HAP-1 (cell line): ENCODE measurements around the gene STXBP2.

Experiments
- DNase-seq, 2 experiments: peaks; one replicate each; pipeline ENCODE4 v3.0.0-alpha.2; 2016 to 2020; ENCODE audit warnings: low spot score in 2 of 2
- H3K27me3 ChIP-seq: fragments of 250-450 bp; sonication (Bioruptor Pico); 2 replicates; pipeline ENCODE4 v1.5.1; 2020; ENCODE audit warnings: low read depth, mild to moderate bottlenecking, moderate library complexity
- H3K36me3 ChIP-seq: fragments of 250-450 bp; sonication (Bioruptor Pico); replicated peaks from 2 replicates; pipeline ENCODE4 v1.5.1; 2020; ENCODE audit warnings: mild to moderate bottlenecking
- H3K4me1 ChIP-seq: fragments of 250-450 bp; sonication (Bioruptor Pico); 2 replicates; pipeline ENCODE4 v1.5.1; 2020; ENCODE audit warnings: mild to moderate bottlenecking
- H3K4me3 ChIP-seq: fragments of 250-450 bp; sonication (Bioruptor Pico); 2 replicates; pipeline ENCODE4 v1.5.1; 2020; ENCODE audit warnings: mild to moderate bottlenecking, moderate library complexity
- H3K9me3 ChIP-seq: fragments of 250-450 bp; sonication (Bioruptor Pico); 2 replicates; pipeline ENCODE4 v1.5.1; 2020; ENCODE audit warnings: mild to moderate bottlenecking, moderate library complexity
- in situ Hi-C: fragments of 300-500 bp; cut with MboI; formaldehyde crosslinking; loops from 3 replicates; pipeline ENCODE4 v1.14.3; 2020; ENCODE audit warnings: low sequenced_read_pairs, inconsistent platforms, mixed read lengths

The STXBP2 gene

GRCh38 chr19:7636691-7637373 lies at the start of gene STXBP2:
STXBP2 (plus strand) TSS chr19:7637110; CDS start chr19:7637150, 40 bp downstream.
- Histone ChIP-seq H3K4me3 (peak within 1 kb of the TSS; percentile 31), H3K9me3 (no peaks in the 10 kb centered on the region), H3K27me3 (no peaks in the 10 kb centered on the region), H3K36me3 (no peaks in the 10 kb centered on the region), H3K4me1 (no peaks in the 10 kb centered on the region)
- in situ Hi-C loops = no loop called here
- peak in 1 of 2 experiments; percentile 70 for DNase-seq

- in situ Hi-C loops = no loop called here
- Histone ChIP-seq H3K9me3 (no peaks in the 10 kb centered on the region), H3K27me3 (0 out of 2 replicates have a peak, but pooled peaks cover 2% of the 10 kb centered on the region), H3K4me3 (no peak overlapping the region), H3K4me1 (no peaks in the 10 kb centered on the region), H3K36me3 (no peaks in the 10 kb centered on the region)
- DNase-seq = no peak
Observed at GRCh38 chr19:7589822-7590221, 47.1 kb upstream of the STXBP2 start.

GRCh38 chr19:7590256-7590655 lies 46.7 kb upstream of the STXBP2 start:
- Histone ChIP-seq H3K27me3 (0 out of 2 replicates have a peak, but pooled peaks cover 2% of the 10 kb centered on the region), H3K36me3 (no peaks in the 10 kb centered on the region), H3K9me3 (no peaks in the 10 kb centered on the region), H3K4me1 (no peaks in the 10 kb centered on the region), H3K4me3 (no peak overlapping the region)
- in situ Hi-C loops = no loop called here
- DNase-seq = no peak

GRCh38 chr19:7595466-7596133 lies 41.3 kb upstream of the STXBP2 start, which contains the start of gene CAMSAP3:
CAMSAP3 (plus strand) TSS chr19:7595863; CDS start chr19:7596003, 140 bp downstream.
- H3K27me3 ChIP-seq = no peaks in the 10 kb centered on the region
- DNase-seq = peak; percentile 68 to 91
- peak within 1 kb of the TSS; percentile 44 for H3K4me3 ChIP-seq
- in situ Hi-C loops = no loop called here
- H3K9me3 ChIP-seq = no peaks in the 10 kb centered on the region
- no peaks in the 10 kb centered on the region; the same call in 1 of the 2 replicates for H3K4me1 ChIP-seq
- no peaks in the 10 kb centered on the region for H3K36me3 ChIP-seq

- peak overlapping the region; percentile 44 for H3K4me3 ChIP-seq
- in situ Hi-C loops = no loop called here
- H3K36me3 ChIP-seq = no peaks in the 10 kb centered on the region
- no peak for DNase-seq
- no peaks in the 10 kb centered on the region; the same call in 1 of the 2 replicates for H3K4me1 ChIP-seq
- no peaks in the 10 kb centered on the region for H3K27me3 ChIP-seq
- H3K9me3 ChIP-seq = no peaks in the 10 kb centered on the region
Observed at GRCh38 chr19:7596211-7596937, 40.5 kb upstream of the STXBP2 start.

GRCh38 chr19:7597689-7598088 lies 39.2 kb upstream of the STXBP2 start:
- H3K27me3 ChIP-seq = no peaks in the 10 kb centered on the region
- no peak overlapping the region for H3K4me3 ChIP-seq
- no peak for DNase-seq
- H3K9me3 ChIP-seq = no peaks in the 10 kb centered on the region
- in situ Hi-C loops = no loop called here
- no peaks in the 10 kb centered on the region; the same call in 1 of the 2 replicates for H3K4me1 ChIP-seq
- no peaks in the 10 kb centered on the region for H3K36me3 ChIP-seq

- DNase-seq = no peak
- in situ Hi-C loops = no loop called here
Observed at GRCh38 chr19:7598180-7598579, 38.7 kb upstream of the STXBP2 start.

GRCh38 chr19:7600721-7601120 lies 36.2 kb upstream of the STXBP2 start:
- no peak overlapping the region for H3K4me3 ChIP-seq
- H3K4me1 ChIP-seq = no peaks in the 10 kb centered on the region; the same call in 1 of the 2 replicates
- no peak for DNase-seq
- H3K9me3 ChIP-seq = no peaks in the 10 kb centered on the region
- no peaks in the 10 kb centered on the region for H3K36me3 ChIP-seq
- H3K27me3 ChIP-seq = no peaks in the 10 kb centered on the region
- in situ Hi-C loops = no loop called here

More at GRCh38 chr19:7598180-7598579, 38.7 kb upstream of the STXBP2 start:
- no peaks in the 10 kb centered on the region; the same call in 1 of the 2 replicates for H3K4me1 ChIP-seq
- H3K9me3 ChIP-seq = no peaks in the 10 kb centered on the region
- no peaks in the 10 kb centered on the region for H3K36me3 ChIP-seq
- no peak overlapping the region for H3K4me3 ChIP-seq
- H3K27me3 ChIP-seq = no peaks in the 10 kb centered on the region

GRCh38 chr19:7602240-7602934 lies 34.5 kb upstream of the STXBP2 start:
- DNase-seq = no peak
- Histone ChIP-seq H3K4me3 (no peak overlapping the region), H3K27me3 (no peaks in the 10 kb centered on the region), H3K9me3 (no peaks in the 10 kb centered on the region), H3K4me1 (no peaks in the 10 kb centered on the region), H3K36me3 (no peaks in the 10 kb centered on the region)
- in situ Hi-C loops = no loop called here

- in situ Hi-C loops = no loop called here
- H3K4me1 ChIP-seq = no peaks in the 10 kb centered on the region
- H3K4me3 ChIP-seq = no peak overlapping the region
- H3K9me3 ChIP-seq = no peaks in the 10 kb centered on the region
- H3K27me3 ChIP-seq = no peaks in the 10 kb centered on the region
- no peak for DNase-seq
- H3K36me3 ChIP-seq = no peaks in the 10 kb centered on the region
Observed at GRCh38 chr19:7602935-7603497, 33.9 kb upstream of the STXBP2 start.

GRCh38 chr19:7603919-7604318 lies 33.0 kb upstream of the STXBP2 start:
- no peaks in the 10 kb centered on the region for H3K4me1 ChIP-seq
- H3K36me3 ChIP-seq = no peaks in the 10 kb centered on the region
- no peak for DNase-seq
- H3K27me3 ChIP-seq = no peaks in the 10 kb centered on the region
- in situ Hi-C loops = no loop called here
- no peaks in the 10 kb centered on the region for H3K9me3 ChIP-seq
- no peak overlapping the region for H3K4me3 ChIP-seq

- Histone ChIP-seq H3K27me3 (no peaks in the 10 kb centered on the region), H3K4me3 (no peak overlapping the region), H3K4me1 (no peaks in the 10 kb centered on the region), H3K9me3 (no peaks in the 10 kb centered on the region), H3K36me3 (no peaks in the 10 kb centered on the region)
- DNase-seq = peak; percentile 39 to 81
- in situ Hi-C loops = no loop called here
Observed at GRCh38 chr19:7605490-7606222, 31.3 kb upstream of the STXBP2 start.
